NCI-H526 treated with DMSO at 0.1 percent for 48 hours (cell line): ENCODE data around the gene KRTAP10-2.

ENCODE experiments used
- DNase-seq: peaks from one replicate; lab custom pipeline; 2025; lab: John Stamatoyannopoulos, UW

Gene KRTAP10-2

DNA sequence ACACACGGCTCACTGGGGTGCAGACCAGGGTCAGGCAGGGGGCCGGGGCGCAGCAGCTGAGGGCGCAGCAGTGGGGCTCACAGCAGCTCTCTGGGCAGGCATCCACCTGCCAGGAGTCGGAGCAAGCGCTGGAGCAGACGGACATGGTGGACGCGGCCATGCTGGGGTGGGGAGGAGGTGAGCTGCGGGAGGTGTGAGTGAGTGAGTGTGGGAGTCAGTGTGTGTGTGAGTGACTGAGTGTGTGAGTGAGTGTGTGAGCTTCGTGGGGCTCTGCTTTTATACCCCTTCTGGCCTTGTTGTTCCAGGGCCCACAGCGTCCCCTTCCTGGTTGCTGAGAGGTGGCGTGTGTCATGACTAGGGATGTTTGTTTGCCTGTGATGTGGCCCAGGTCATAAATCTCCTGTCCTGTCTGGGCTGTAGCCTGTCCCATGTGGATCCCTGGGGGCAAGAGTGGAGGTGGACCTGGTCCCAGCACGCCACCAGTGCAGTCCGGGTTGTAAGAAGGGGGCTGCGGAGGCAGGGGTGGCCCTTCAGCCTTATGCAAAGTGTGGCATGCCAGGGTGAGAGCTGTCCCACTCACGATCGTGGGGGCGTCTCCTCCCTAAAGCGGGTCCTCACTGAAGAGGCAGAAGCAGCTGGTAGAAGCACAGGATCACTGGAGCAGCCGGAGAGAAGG, 11.2 kb downstream of the KRTAP10-2 start, which contains the start of gene KRTAP10-1:
Gene KRTAP10-1, minus strand, starts transcription at position 205 of the 676 bp plus-strand sequence. Its CDS starts 45 bp downstream, at position 160.
- DNase-seq = no peak

DNA sequence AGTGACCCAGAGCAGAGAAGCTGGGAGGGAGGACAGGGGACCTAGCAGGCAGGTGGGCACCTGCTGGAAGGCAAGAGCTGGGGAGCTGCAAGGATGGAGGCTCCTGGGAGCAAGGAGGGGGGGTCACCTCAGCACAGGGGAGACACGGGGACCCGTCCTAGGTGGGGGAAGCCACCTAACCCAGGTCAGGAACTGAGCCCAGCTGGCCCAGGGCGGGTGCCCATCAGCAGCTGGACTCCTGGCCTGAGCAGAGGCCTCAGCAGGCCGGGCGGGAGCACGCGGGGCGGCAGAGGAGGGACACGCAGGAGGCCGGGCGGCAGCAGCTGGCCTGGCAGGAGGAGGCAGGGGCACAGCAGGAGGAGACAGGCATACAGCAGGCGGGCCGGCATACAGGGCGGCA, 12.3 kb downstream of the KRTAP10-2 start:
- DNase-seq = no peak

DNA sequence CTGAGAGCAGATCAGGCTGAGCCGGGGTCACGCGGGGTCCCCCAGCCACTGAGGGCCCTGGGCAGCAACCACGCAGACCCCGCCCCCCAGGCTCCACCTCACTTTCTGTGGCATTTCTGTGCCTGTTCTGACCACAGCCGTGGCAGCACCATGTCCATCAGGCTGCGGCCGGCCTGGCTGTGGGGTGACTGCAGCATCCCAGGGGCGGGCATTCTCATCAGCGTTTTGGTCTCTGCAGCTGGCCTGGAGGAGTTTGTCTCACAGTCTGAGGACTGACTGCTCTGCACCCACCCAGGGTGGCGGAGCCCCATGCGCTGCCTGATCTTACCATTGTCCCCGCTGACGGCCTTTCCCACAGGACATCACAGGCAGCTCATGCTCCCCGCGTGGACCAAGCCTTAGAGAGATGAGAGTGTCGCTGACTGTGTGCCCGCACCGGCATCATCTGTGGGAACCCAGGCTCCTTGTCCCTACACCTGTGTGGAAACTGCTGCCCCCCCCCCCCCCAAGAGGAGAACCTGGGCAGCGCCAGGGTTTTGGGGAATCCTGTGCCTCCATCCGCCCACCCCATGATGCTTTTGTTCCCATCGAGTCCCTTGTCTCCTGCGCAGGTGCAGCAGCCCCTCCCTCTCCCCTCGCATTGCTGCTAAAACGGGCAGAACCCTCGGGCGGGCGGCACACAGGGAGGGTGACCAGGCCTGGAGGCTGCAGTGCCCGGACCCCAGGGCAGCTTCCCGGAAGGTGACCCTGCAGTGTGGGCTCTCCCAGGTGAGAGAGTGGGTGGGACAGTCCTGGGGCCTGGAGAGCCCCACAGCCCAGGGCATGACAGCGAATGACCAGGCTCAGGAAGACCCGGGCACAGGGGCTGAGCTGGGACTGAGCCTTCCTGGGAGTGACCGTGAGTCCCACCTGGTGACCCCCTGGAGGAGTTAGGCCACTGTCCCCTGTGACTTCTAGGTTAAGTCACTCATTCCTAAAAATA, 13.1 kb downstream of the KRTAP10-2 start:
- no peak for DNase-seq

- DNase-seq = no peak
These were observed 15.3 kb downstream of the KRTAP10-2 start for GRCh38 chr21:44535963-44536362.

DNA sequence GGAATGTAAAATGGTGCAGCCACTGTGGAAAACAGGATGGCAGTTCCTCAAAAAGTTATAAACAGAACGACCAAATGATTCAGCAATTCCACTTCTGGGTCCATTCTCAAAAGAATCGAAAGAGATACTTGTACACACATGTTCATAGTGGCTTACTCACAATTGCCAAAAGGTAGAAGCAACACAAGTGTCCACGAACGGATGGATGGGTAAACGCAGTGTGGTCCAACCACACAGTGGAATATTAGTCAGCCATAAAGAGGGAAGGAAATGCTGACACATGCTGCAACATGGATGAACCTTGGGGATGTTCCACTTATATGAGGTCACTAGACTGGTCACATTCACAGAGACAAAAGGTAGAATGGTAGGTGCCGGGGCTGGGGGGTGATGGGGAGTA, 16.6 kb downstream of the KRTAP10-2 start:
- no peak for DNase-seq

DNA sequence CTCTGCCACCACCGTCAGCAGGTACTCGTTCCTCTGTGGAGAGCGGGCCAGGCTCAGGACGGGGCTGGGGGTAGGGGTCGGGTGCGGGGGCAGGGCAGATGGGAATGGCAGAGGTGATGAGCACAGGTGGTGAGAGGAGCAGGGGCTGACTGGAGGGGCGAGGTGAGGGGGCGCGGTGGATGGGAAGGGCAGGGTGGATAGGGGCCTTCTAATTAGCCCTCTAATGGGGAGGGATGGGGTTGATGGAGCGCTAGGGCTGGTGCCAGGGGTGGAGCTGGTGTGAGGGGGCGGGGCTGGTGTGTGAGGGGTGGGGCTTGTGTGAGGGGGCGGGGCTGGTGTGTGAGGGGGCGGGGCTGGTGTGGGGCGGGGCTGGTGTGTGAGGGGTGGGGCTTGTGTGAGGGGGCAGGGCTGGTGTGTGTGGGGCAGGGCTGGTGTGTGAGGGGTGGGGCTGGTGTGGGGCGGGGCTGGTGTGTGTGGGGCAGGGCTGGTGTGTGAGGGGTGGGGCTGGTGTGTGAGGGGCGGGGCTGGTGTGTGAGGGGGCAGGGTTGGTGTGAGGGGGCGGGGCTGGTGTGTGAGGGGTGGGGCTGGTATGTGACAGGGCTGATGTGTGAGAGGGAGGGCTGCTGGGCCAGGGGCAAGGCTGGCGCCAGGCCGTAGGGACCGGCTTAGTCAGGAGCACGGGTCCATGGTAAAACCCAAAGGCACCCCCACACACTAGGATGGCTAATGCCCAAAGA, 17.2 kb downstream of the KRTAP10-2 start:
- DNase-seq = no peak

DNA sequence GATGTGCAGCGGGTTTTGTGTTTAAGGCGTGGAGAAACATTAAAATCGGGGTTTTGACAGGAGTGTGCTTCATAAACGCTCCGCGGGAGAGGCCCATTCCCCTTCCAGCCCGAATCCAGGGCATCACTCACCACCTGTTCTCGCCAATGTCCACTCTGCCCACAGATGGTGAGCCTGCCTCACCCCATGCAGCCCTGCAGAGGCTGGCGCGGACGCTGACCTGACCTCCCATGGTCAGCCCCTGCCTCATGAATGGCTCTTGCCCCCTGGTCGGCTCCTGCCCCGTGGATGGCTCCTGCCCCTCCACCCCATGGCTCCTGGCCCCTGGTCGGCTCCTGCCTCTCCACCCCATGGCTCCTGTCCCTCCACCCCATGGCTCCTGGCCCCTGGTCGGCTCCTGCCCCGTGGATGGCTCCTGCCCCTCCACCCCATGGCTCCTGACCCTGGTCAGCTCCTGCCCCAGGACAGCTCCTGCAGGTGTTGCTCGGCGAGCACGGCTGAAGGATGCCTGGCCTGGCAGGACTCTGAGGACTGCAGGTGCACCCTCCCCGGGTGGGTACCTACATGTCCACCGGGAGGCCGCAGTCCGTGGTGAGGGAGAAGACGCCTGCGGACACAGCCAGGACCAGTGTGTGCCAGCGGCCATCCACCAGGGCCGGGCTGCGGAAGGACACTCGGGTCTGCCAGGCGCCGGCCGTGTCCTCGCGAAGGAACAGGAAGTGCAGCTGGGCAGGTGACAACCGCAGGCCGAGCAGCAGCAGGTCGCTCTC, 18.0 kb downstream of the KRTAP10-2 start:
- no peak for DNase-seq

GRCh38 chr21:44532712-44533111, 18.6 kb downstream of the KRTAP10-2 start:
- no peak for DNase-seq

DNA sequence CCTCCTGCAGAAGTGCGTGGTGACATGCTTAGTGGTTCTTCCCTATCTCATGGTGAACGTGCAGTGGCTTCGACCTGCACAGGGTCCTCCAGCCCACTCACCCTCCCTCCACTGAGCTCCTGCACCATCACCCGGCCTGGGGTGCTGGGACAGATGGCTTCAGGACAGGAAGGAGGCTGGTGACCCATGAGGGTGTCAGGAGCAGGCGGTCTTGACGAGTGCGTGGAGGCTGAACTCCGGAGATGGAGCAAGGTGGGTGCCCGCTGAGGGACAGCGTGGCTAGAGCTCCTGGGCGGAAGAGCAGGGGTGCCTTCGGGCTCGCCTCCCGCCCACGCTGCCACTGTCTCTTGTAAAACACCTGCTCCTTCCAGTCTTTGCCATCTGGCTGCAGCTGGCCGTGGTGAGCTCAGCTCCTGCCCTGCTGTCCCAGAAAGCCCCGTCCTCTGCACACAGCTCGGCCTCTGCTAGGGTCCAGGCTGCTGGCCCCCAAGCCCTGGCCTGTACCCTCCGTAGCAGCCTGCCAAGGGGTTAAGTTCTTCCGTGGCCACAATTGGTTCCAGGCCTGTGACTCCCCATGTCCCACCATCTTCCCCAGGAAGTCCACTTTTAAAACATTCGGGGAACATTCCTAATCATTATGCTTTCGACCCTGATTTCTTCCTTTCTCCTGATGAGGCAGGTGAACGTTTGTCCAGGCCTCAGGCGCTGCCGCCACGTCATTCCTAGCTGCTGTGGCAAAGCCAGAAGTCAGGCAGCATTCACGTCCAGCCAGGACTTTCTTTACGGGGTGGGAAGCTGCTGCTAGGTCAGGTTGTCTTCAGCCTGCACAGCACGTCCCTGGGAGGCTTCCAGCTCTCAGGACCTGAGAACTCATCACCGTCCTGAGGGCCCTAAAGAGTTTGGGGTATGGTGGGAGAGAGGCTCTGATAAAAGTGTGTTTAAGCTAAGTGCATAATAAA, 19.4 kb downstream of the KRTAP10-2 start:
- DNase-seq = no peak

GRCh38 chr21:44530903-44531605, 20.3 kb downstream of the KRTAP10-2 start:
- no peak for DNase-seq

- DNase-seq = no peak
These were observed 20.9 kb downstream of the KRTAP10-2 start for GRCh38 chr21:44530221-44530902.

DNA sequence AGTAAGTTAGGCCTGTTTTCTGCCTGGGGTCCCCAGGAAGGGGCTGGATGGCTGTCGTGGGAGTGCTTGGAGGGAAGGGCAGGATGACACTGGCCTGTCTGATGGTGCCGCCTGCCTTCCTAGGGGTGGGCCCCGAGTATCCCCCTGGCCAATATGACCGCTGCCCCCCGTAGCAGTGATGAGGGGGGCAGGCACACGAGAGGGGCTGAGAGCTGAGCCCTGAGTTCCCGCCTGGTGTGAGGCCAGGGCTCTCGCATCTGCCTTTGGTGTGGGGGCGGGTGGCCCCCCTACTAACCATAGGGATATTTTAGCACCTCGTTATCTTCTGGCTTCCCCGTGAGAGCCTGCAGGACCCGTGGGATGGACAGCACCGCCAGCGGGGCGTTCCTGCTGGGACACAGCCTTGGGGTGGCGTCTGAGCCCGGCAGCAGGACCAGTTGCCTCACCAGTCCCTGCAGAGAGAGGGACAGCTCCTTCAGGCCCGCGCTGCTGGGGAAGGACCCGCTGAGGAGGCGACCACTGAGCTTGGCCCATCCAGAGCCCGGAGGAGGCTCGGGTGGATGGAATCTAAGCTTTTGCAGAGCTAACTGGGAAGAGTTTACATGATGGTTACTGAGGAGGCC, 21.7 kb downstream of the KRTAP10-2 start:
- no peak for DNase-seq

GRCh38 chr21:44529011-44529421, 22.3 kb downstream of the KRTAP10-2 start:
- no peak for DNase-seq

GRCh38 chr21:44528634-44528995, 22.7 kb downstream of the KRTAP10-2 start:
- DNase-seq = no peak

DNA sequence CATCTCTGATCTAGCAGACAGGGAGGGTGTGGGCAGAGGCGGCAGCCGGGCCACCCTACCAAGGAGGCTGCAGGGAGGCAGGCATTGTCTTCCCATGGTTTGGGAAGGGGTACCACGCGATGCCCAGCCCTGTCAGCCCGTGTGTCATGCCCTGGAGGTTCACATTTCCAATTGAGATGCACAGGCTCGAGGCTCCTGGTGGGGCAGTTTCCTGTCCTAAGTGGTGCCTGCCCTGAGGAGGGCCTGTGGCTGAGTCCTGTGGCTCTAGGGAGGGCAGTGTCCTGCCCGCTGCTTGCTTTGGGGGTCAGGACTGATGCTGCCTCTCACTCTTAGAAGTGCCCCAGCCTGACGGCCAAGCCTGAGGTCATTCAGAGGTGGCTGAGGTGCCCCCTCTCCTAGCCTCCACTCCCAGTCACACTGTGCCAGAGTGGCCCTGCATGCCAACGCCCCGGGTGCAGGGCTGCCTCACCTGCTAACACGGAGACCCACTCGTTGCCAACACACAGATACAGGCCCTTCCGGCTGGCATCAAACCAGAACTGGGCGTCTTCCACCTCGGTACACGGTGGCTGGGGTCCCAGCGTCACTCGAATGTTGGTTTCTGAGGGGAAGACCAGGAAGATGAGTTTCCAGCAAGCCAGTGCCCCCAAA, 23.2 kb downstream of the KRTAP10-2 start:
- no peak for DNase-seq

DNA sequence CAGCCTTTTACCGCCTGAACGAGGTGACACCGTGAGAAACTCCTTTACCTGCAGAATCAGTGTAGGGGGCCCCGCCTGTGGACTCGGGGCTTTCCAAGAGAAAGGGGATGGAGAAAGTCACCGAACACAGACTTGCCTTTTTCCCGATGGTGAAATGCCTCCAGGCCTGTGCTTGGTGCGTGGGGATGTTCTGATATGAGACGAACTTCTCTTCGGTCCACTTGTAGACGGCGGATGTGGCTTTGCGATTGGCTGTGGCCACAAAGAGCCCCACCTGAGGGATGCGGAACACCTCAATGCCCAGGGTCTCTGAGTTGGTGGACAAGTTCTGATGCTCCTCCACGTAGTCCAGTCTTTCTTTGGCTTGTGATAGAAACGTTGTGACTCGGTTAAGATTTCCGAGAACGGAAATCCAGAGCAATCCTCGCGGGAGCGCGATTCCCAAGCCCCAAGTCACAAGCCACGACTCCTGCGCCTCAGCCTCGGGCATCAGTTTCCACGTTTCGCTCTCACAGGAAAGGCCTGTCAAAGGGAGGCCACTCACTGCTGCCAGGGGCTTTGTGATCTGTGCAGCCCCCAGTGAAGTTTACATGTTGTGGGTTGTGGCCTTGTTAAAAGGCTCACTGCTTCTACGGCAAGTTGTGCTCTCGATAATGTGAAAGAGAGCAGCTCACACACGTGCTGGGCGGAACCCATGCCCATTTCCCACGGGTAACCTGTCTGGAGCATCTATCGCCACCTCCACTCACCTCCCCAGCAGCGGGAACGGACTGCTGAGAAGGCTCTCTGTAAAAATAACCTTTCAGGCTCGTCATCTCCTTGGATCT, 23.9 kb downstream of the KRTAP10-2 start:
- no peak for DNase-seq
